Measurements from ENCODE around the gene KCTD15.

The KCTD15 gene

GRCh38 chr19:33771384-33772101 lies 25.1 kb upstream of the KCTD15 start:
- peak; percentile 37 to 42 (median 41) for DNase-seq (ENCODE audit: low read depth in 3 of 3)

GRCh38 chr19:33772102-33772857 lies 24.4 kb upstream of the KCTD15 start:
- no peak for DNase-seq (ENCODE audit: low read depth in 3 of 3)

- no peak for DNase-seq (ENCODE audit: low read depth in 3 of 3)
Observed at GRCh38 chr19:33772858-33773180, 23.9 kb upstream of the KCTD15 start.

GRCh38 chr19:33773704-33774624 lies 22.7 kb upstream of the KCTD15 start:
- DNase-seq (ENCODE audit: low read depth in 3 of 3) = no peak

GRCh38 chr19:33774751-33775150 lies 21.9 kb upstream of the KCTD15 start:
- no peak for DNase-seq (ENCODE audit: low read depth in 3 of 3)

- no peak for DNase-seq (ENCODE audit: low read depth in 3 of 3)
Observed at GRCh38 chr19:33775731-33776487, 20.8 kb upstream of the KCTD15 start.

GRCh38 chr19:33777351-33777750 lies 19.3 kb upstream of the KCTD15 start:
- DNase-seq (ENCODE audit: low read depth in 3 of 3) = no peak

- no peak for DNase-seq (ENCODE audit: low read depth in 3 of 3)
Observed at GRCh38 chr19:33777753-33778088, 18.9 kb upstream of the KCTD15 start.

- DNase-seq (ENCODE audit: low read depth in 3 of 3) = peak; percentile 72 to 82 (median 77)
Observed at GRCh38 chr19:33778089-33778791, 18.4 kb upstream of the KCTD15 start.

GRCh38 chr19:33779849-33780248 lies 16.8 kb upstream of the KCTD15 start:
- no peak for DNase-seq (ENCODE audit: low read depth in 3 of 3)

- no peak for DNase-seq (ENCODE audit: low read depth in 3 of 3)
Observed at GRCh38 chr19:33780251-33780650, 16.4 kb upstream of the KCTD15 start.

- no peak for DNase-seq (ENCODE audit: low read depth in 3 of 3)
Observed at GRCh38 chr19:33780746-33781145, 15.9 kb upstream of the KCTD15 start.

- no peak for DNase-seq (ENCODE audit: low read depth in 3 of 3)
Observed at GRCh38 chr19:33781415-33781935, 15.2 kb upstream of the KCTD15 start.

GRCh38 chr19:33781996-33782395 lies 14.7 kb upstream of the KCTD15 start:
- DNase-seq (ENCODE audit: low read depth in 3 of 3) = no peak

GRCh38 chr19:33784432-33784831 lies 12.2 kb upstream of the KCTD15 start:
- DNase-seq (ENCODE audit: low read depth in 3 of 3) = no peak

- DNase-seq (ENCODE audit: low read depth in 3 of 3) = no peak
Observed at GRCh38 chr19:33785795-33786194, 10.9 kb upstream of the KCTD15 start.

GRCh38 chr19:33788676-33789075 lies 8.0 kb upstream of the KCTD15 start:
- DNase-seq (ENCODE audit: low read depth in 3 of 3) = no peak

GRCh38 chr19:33789344-33789743 lies 7.3 kb upstream of the KCTD15 start:
- no peak for DNase-seq (ENCODE audit: low read depth in 3 of 3)

GRCh38 chr19:33794683-33795369 lies 1.8 kb upstream of the KCTD15 start:
- no peak for DNase-seq (ENCODE audit: low read depth in 3 of 3)
